ENCODE data around the gene FOXA3. TPM values are rescaled to one million over a fixed set of nuclear protein-coding genes. Genes with fewer than 3 reads are reported as not detected.
A peak's percentile ranks its signal among the peaks of the same experiment; 100 is the strongest.

FOXA3 gene
- total RNA-seq, 1 donor, result not detected

- TF ChIP-seq CTCF (IDR thresholded peaks at IDR 0.05; ENCODE audit: insufficient read depth, low read depth, low read length), result no peak
- no peak overlapping the region for H3K4me3 ChIP-seq (ENCODE audit: low read depth, low read length)
- DNase-seq (ENCODE audit: low read depth), result no peak
Measured at GRCh38 chr19:45852145-45852750, 11.9 kb upstream of the FOXA3 start.

GRCh38 chr19:45852983-45853382 is 11.1 kb upstream of the FOXA3 start:
- no peak overlapping the region for H3K4me3 ChIP-seq (ENCODE audit: low read depth, low read length)
- no peak for DNase-seq (ENCODE audit: low read depth)
- no peak for TF ChIP-seq CTCF (IDR thresholded peaks at IDR 0.05; ENCODE audit: insufficient read depth, low read depth, low read length)

- no peak for TF ChIP-seq CTCF (IDR thresholded peaks at IDR 0.05; ENCODE audit: insufficient read depth, low read depth, low read length)
- no peak for DNase-seq (ENCODE audit: low read depth)
- H3K4me3 ChIP-seq (ENCODE audit: low read depth, low read length), result no peak overlapping the region
Measured at GRCh38 chr19:45854167-45854778, 9.9 kb upstream of the FOXA3 start.

- TF ChIP-seq CTCF (IDR thresholded peaks at IDR 0.05; ENCODE audit: insufficient read depth, low read depth, low read length), result no peak
- DNase-seq (ENCODE audit: low read depth), result no peak
- H3K4me3 ChIP-seq (ENCODE audit: low read depth, low read length), result no peak overlapping the region
Measured at GRCh38 chr19:45860359-45861259, 3.5 kb upstream of the FOXA3 start.

GRCh38 chr19:45862271-45862563 is 1.9 kb upstream of the FOXA3 start:
- no peak for TF ChIP-seq CTCF (IDR thresholded peaks at IDR 0.05; ENCODE audit: insufficient read depth, low read depth, low read length)
- peak overlapping the region; percentile 98 for H3K4me3 ChIP-seq (ENCODE audit: low read depth, low read length)
- DNase-seq (ENCODE audit: low read depth), result no peak

- no peak for TF ChIP-seq CTCF (IDR thresholded peaks at IDR 0.05; ENCODE audit: insufficient read depth, low read depth, low read length)
- peak; percentile 98 for DNase-seq (ENCODE audit: low read depth)
- H3K4me3 ChIP-seq (ENCODE audit: low read depth, low read length), result peak within 1 kb of the TSS; percentile 98
Measured at GRCh38 chr19:45862564-45863334, 1.4 kb upstream of the FOXA3 start, which contains the start of gene SYMPK. SYMPK (minus strand) TSS chr19:45863147; CDS start chr19:45854495, 8,652 bp downstream.
